Measurements from ENCODE around the gene AP2B1.
"Not testable (repeated sequence)": the region's sequence is repeated elsewhere in the genome, so short reads cannot be mapped to it uniquely, and the experiment has no call there.

AP2B1 gene

GRCh38 chr17:35577830-35578196 lies 9.3 kb upstream of the AP2B1 start:
- DNase-seq: no peak

- DNase-seq: peak; percentile 80
Measured at GRCh38 chr17:35578197-35578928, 8.8 kb upstream of the AP2B1 start, which contains the start of gene PEX12. TSS of gene PEX12 (minus strand) at chr17:35578571. CDS start at chr17:35578021, 550 bp downstream.

GRCh38 chr17:35578929-35579432 lies 8.1 kb upstream of the AP2B1 start:
- no peak for DNase-seq

GRCh38 chr17:35584061-35584460 lies 3.1 kb upstream of the AP2B1 start:
- DNase-seq: no peak

- no peak for DNase-seq
Measured at GRCh38 chr17:35586569-35587073, 501 bp upstream of the AP2B1 start.

- no peak for DNase-seq
Measured at GRCh38 chr17:35588196-35588920, 1.2 kb downstream of the AP2B1 start.

- DNase-seq: no peak
Measured at GRCh38 chr17:35596072-35596471, 8.9 kb downstream of the AP2B1 start.

- DNase-seq: no peak
Measured at GRCh38 chr17:35596530-35597233, 9.6 kb downstream of the AP2B1 start.

- DNase-seq: no peak
Measured at GRCh38 chr17:35597604-35598003, 10.5 kb downstream of the AP2B1 start.

GRCh38 chr17:35603674-35604073 lies 16.6 kb downstream of the AP2B1 start:
- DNase-seq: no peak

GRCh38 chr17:35605678-35606077 lies 18.6 kb downstream of the AP2B1 start:
- DNase-seq: no peak

- DNase-seq: no peak
Measured at GRCh38 chr17:35607239-35607847, 20.2 kb downstream of the AP2B1 start.

- DNase-seq: no peak
Measured at GRCh38 chr17:35609831-35610230, 22.7 kb downstream of the AP2B1 start.

- not testable (repeated sequence) for DNase-seq
Measured at GRCh38 chr17:35610746-35611145, 23.6 kb downstream of the AP2B1 start.

- DNase-seq: peak; percentile 31
Measured at GRCh38 chr17:35612924-35613521, 25.9 kb downstream of the AP2B1 start.

- DNase-seq: no peak
Measured at GRCh38 chr17:35614810-35615209, 27.7 kb downstream of the AP2B1 start.

- no peak for DNase-seq
Measured at GRCh38 chr17:35616536-35616935, 29.4 kb downstream of the AP2B1 start.

GRCh38 chr17:35617505-35617904 lies 30.4 kb downstream of the AP2B1 start:
- DNase-seq: no peak

GRCh38 chr17:35618628-35619027 lies 31.5 kb downstream of the AP2B1 start:
- DNase-seq: no peak

GRCh38 chr17:35621768-35622167 lies 34.6 kb downstream of the AP2B1 start:
- DNase-seq: no peak

- no peak for DNase-seq
Measured at GRCh38 chr17:35627417-35627816, 40.3 kb downstream of the AP2B1 start.

GRCh38 chr17:35630530-35631148 lies 43.5 kb downstream of the AP2B1 start:
- no peak for DNase-seq

Measured in NCI-H2107 (cell line).